Activated CD4-positive, alpha-beta T cell treated with anti-CD3 and anti-CD28 coated beads, Interleukin-2, amount 50 U/mL, for 24 hours (primary cell): ENCODE results near the gene STAT3.
"Not testable (repeated sequence)": the region's sequence is repeated elsewhere in the genome, so short reads cannot be mapped to it uniquely, and the experiment has no call there.

ENCODE experiments used
- DNase-seq, 2 donors: peaks; one replicate each; pipeline ENCODE4 v3.0.0-alpha.2; 2020; ENCODE audit warnings: low read depth in 1 of 2, low spot score in 1 of 2

The STAT3 gene

DNA sequence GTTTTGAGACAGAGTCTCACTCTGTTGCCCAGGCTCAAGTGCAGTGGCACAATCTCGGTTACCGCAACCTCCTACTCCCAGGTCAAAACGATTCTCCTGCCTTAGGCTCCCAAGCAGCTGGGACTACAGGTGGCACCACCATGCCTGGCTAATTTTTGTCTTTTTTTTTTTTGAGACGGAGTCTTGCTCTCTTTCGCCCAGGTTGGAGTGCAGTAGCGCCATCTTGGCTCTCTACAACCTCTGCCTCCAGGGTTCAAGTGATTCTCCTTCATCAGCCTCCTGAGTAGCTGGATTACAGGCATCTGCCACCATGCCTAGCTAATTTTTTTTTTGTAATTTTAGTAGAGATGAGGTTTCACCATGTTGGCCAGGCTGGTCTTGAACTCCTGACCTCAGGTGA lies 70.3 kb downstream of the STAT3 start:
- DNase-seq, result not testable (repeated sequence)

- DNase-seq, result no peak
These were observed 70.9 kb downstream of the STAT3 start for GRCh38 chr17:42317266-42317845.

DNA sequence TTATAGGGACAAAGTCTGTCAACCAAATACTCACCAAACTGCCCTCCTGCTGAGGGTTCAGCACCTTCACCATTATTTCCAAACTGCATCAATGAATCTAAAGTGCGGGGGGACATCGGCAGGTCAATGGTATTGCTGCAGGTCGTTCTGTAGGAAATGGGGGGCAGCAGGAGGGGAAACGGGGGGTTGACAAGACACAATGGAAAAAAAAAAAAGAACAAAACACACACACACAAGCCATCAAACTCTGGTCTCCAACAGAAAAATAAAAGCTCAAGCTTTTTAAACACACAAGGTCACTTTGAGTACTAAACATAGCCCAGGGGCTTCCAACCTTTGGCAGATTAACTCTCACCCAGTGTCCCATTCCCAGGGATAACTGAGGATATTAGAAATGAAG lies 71.5 kb downstream of the STAT3 start:
- no peak for DNase-seq

DNA sequence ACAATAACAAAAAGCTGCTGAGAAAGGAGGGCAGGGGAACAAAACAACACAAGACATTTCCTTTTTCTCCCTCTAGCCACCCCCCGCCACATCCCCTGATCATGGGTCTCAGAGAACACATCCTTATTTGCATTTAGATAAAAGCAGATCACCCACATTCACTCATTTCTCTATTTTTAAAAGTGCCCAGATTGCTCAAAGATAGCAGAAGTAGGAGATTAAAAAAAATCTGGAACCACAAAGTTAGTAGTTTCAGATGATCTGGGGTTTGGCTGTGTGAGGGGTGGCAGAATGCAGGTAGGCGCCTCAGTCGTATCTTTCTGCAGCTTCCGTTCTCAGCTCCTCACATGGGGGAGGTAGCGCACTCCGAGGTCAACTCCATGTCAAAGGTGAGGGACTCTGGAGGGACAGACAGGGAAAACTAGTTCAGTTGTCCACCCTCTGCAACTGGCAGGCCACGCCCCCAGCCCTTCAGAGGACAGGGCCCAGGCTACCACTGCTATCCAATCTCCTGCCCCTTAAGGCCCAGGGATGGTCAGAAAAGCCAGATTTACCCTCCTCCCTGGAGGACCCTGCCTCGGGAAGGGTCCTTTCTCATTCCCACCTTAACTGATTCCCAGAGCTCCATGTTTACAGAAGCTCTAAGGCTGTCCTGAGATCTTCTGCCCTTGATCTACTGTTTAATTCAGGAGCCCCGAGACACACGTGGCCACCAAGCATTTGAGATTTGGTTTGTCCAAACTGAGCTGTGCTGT lies 72.7 kb downstream of the STAT3 start:
- no peak for DNase-seq

- no peak for DNase-seq
These were observed 74.3 kb downstream of the STAT3 start for GRCh38 chr17:42313773-42314566.

DNA sequence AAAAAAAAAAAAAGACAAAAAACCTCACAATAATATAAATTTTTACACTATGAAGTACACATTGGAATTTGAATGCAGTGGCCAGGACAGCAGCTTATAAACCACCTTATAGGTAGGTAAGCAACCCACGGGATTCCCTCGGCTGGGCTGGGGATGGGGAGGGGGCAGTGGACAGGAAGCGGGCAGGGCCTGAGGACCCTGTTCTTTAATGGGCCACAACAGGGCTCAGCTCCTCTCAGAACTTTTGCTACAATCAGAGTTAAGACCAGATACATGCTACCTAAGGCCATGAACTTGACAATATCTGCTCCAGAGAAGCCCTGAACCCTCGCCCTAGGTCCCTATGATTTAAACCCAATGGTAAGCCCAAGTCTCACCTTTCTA lies 74.9 kb downstream of the STAT3 start:
- DNase-seq, result no peak

GRCh38 chr17:42312285-42313130 lies 75.7 kb downstream of the STAT3 start:
- DNase-seq, result peak; percentile 60 to 70

GRCh38 chr17:42312035-42312284 lies 76.3 kb downstream of the STAT3 start:
- DNase-seq, result no peak

- no peak for DNase-seq
These were observed 76.8 kb downstream of the STAT3 start for GRCh38 chr17:42311240-42312034.

- peak in 1 of 2 donors; percentile 33 for DNase-seq
These were observed 77.4 kb downstream of the STAT3 start for GRCh38 chr17:42310787-42311215.

DNA sequence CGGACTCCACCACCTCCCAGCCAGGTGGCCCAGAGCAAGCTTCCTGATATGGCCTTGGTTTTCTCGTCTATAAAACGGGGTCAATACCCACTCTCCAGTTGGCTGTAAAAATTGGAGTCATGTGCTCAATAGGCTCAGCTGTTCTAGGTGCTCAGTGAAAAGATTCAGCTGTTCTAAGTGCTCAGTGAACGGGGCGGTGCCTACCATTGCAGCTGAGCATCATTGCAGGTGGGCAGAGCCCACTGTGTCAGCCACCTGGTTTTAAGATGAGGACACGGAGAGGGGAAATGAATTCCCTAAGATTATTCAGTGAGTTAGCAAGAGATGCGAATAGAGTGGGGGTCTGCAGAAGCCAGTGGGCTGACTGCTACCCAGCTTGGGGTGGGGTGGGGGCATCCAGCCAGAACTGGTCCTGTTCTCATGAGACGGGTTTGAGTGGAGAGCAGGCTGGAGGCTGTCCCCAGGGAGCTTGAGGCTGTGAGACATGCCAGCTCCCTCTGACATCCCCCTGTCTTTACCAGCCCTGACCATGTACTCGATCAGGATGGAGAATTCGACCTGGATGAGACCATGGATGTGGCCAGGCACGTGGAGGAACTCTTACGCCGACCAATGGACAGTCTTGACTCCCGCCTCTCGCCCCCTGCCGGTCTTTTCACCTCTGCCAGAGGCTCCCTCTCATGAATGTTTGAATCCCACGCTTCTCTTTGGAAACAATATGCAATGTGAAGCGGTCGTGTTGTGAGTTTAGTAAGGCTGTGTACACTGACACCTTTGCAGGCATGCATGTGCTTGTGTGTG lies 78.1 kb downstream of the STAT3 start:
- DNase-seq, result no peak

- no peak for DNase-seq
These were observed 79.1 kb downstream of the STAT3 start for GRCh38 chr17:42309142-42309541.

DNA sequence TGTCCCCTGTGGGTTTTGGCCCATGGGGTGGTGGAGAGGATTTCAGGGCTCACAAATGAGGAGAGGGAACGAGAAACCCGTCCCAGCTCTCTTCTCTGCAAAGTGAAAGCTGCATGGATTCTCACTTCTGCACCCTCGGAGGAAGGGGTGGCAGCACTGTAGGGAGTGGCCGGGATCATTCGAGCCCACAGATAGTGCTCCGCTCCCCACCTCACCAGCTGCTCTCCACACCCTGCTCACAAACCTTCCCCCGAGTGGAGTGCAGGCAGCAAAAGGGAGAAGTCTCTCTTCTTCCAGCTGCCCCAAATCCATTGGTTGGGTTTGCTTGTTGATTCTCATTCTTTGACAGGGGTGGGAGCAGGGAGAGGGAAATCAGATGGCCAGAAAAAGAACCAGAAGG lies 79.8 kb downstream of the STAT3 start:
- no peak for DNase-seq

- no peak for DNase-seq
These were observed 80.8 kb downstream of the STAT3 start for GRCh38 chr17:42307362-42307927.

- no peak for DNase-seq
These were observed 81.9 kb downstream of the STAT3 start for GRCh38 chr17:42306385-42306667.

DNA sequence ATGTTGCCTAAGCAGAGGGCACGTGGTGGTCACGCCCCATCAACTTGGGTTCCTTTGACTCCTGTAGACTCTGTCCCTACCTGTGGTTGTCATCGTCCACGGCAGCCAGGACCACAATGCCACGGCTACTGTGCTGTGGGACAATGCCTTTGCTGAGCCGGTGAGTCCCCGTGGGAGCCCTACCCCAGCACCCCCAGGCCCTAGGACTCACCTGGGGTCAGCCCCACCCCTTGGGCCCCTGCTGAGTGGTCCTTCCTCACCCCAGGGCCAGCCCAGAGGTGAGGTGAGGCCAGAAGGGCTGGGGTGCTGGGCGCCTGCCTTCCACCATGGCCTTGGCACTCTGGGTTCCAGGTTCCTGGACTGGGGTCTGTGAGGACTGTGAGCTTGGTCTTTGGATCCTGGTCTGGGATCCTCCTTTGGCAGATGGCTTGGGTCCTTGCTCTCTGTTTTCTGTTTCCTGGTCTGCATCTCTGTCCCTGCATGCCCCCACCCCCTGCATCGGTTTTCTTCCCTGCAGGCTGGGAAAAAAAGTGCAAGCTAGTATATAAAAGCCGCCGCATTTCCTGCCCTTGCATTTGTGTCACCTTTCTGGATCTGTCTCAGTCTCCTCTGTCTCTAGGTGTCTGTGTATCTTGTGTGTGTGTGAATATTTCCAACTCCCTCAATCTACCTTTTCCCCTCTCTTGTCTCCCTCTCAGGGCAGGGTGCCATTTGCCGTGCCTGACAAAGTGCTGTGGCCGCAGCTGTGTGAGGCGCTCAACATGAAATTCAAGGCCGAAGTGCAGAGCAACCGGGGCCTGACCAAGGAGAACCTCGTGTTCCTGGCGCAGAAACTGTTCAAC lies 82.5 kb downstream of the STAT3 start:
- no peak for DNase-seq

DNA sequence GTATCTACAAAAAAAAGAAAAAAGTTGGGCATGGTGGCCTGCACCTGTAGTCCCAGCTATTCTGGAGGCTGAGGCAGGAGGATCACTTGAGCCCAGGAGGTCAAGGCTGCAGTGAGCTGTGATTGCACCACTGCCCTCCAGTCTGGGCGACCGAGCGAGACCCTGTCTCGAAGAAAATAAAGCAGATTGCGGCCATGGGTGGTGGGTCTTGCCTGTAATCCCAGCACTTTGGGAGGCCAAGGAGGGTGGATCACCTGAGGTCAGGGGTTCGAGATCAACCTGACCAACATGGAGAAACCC lies 83.3 kb downstream of the STAT3 start:
- DNase-seq, result not testable (repeated sequence)

GRCh38 chr17:42304187-42305030 lies 83.8 kb downstream of the STAT3 start:
- no peak for DNase-seq
